Ectodermal cell (in vitro differentiated cells): ENCODE data around the gene SSTR3. TPM values are rescaled to one million over a fixed set of nuclear protein-coding genes. Genes with fewer than 3 reads are reported as not detected.

Source experiments
- H3K27ac ChIP-seq: 2 replicates; pipeline ENCODE4 v1.7.0; 2013; ENCODE audit warnings: mild to moderate bottlenecking, low read depth, low read length; ENCODE audit not compliant: insufficient read depth, poor library complexity, severe bottlenecking
- H3K27me3 ChIP-seq: 2 replicates; pipeline ENCODE4 v1.7.0; 2013; ENCODE audit warnings: mild to moderate bottlenecking, low read length; ENCODE audit not compliant: insufficient read depth, control insufficient read depth, poor library complexity, severe bottlenecking
- H3K36me3 ChIP-seq: one replicate; pipeline ENCODE4 v1.7.0; 2013; ENCODE audit warnings: low read length; ENCODE audit not compliant: control insufficient read depth, insufficient read depth
- H3K4me1 ChIP-seq: one replicate; pipeline ENCODE4 v1.7.0; 2013; ENCODE audit warnings: low read length; ENCODE audit not compliant: control insufficient read depth, insufficient read depth
- H3K4me3 ChIP-seq: 2 replicates; pipeline ENCODE4 v1.7.0; 2013; ENCODE audit warnings: low read depth, low read length, control low read depth; ENCODE audit not compliant: insufficient read depth
- H3K9me3 ChIP-seq: 2 replicates; pipeline ENCODE4 v1.7.0; 2013; ENCODE audit warnings: mild to moderate bottlenecking, low read length, moderate library complexity; ENCODE audit not compliant: control insufficient read depth
- WGBS, 2 experiments: methylation state at CpG; one replicate each; pipeline ENCODE4 v1.1.7; 2013; ENCODE audit warnings: missing lambda C conversion rate in 2 of 2; 5-methylcytosine and 5-hydroxymethylcytosine counted together
- polyA plus RNA-seq, 4 experiments: library from polyadenylated mRNA; stranded (reverse); fragments of 50-300 nt; gene quantifications; one replicate each; pipeline ENCODE4 v1.2.3, GENCODE V29; 2013

The SSTR3 gene
- polyA plus RNA-seq (2013, experiment 1 of 4), result 0.74 TPM
- polyA plus RNA-seq (2013, experiment 2 of 4), result 0.73 TPM
- 0.43 TPM for polyA plus RNA-seq (2013, experiment 3 of 4)
- 0.53 TPM for polyA plus RNA-seq (2013, experiment 4 of 4)

GRCh38 chr22:37212174-37212906 is at the start of gene SSTR3:
SSTR3 (minus strand) TSS chr22:37212477; CDS start chr22:37207803, 4,674 bp downstream.
- 16 to 19% methylated on average over 23 of the region's 23 CpGs for WGBS, 2 experiments
- Histone ChIP-seq H3K4me3 (no peak within 1 kb of the TSS), H3K36me3 (no peaks in the 10 kb centered on the region), H3K27me3 (no peaks in the 10 kb centered on the region), H3K4me1 (peaks cover 18% of the 10 kb centered on the region), H3K27ac (no peak within 1 kb of the TSS), H3K9me3 (no peaks in the 10 kb centered on the region)

DNA sequence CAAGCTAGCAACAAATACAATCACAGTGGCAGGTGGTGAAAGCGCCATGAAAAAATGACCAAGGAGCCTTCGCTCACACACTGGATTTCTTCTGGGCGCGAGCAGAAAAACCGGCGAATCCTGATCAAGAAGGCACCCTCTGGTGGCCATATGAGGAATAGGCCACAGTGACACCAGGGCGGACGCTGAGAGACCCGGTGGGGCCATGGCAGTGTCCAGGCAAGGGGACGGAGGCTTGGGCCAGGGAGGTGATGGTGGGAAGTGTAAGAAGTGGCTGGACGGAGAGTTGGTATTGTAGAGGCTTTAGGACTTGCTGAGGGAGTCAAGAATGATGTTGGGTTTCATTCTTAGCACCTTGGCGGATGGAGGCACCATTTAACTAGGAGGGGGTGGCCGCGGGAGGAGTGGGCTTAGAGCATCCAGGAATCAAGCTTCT is 48.6 kb upstream of the SSTR3 start:
- Histone ChIP-seq H3K9me3 (peaks cover 3% of the 10 kb centered on the region), H3K4me1 (peaks cover 3% of the 10 kb centered on the region), H3K36me3 (no peaks in the 10 kb centered on the region), H3K27me3 (peaks cover 21% of the 10 kb centered on the region), H3K4me3 (no peak overlapping the region), H3K27ac (no peak overlapping the region)
- WGBS, 2 experiments, result 32 to 34% methylated on average over 14 of the region's 14 CpGs

DNA sequence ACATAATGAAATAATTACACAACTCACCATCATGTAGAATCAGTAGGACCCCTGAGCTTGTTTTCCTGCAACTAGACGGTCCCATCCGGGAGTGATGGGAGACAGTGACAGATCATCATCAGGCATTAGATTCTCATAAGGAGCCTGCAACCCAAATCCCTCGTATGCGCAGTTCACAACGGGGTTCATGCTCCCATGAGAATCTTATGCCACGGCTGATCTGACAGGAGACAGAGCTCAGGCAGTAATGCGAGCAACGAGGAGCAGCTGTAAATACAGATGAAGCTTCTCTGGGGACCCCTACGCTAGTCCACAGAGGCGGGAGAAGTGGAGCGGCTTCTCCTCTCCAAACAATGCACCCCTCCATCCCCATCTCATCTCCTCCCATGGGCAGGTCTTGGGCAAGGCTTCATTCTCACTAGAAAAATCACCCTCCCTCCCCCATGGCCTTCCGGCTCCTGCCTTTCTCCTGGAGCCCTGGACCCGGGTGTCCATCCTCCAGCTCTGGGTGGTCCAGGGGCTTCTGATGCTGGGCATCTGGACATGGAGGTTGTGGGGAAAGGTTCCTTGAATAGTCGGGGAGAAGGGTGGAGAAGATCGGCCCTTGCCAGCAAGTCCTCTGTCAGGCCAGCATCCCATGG is 48.0 kb upstream of the SSTR3 start:
- Histone ChIP-seq H3K27me3 (peaks cover 21% of the 10 kb centered on the region), H3K27ac (no peak overlapping the region), H3K36me3 (no peaks in the 10 kb centered on the region), H3K4me3 (no peak overlapping the region), H3K4me1 (peaks cover 3% of the 10 kb centered on the region), H3K9me3 (peaks cover 3% of the 10 kb centered on the region)
- WGBS, 2 experiments, result 85% methylated on average over 15 of the region's 15 CpGs

- H3K9me3 ChIP-seq, result peaks cover 3% of the 10 kb centered on the region
- H3K4me3 ChIP-seq, result no peak overlapping the region
Observed at GRCh38 chr22:37259540-37260029, 47.3 kb upstream of the SSTR3 start.

DNA sequence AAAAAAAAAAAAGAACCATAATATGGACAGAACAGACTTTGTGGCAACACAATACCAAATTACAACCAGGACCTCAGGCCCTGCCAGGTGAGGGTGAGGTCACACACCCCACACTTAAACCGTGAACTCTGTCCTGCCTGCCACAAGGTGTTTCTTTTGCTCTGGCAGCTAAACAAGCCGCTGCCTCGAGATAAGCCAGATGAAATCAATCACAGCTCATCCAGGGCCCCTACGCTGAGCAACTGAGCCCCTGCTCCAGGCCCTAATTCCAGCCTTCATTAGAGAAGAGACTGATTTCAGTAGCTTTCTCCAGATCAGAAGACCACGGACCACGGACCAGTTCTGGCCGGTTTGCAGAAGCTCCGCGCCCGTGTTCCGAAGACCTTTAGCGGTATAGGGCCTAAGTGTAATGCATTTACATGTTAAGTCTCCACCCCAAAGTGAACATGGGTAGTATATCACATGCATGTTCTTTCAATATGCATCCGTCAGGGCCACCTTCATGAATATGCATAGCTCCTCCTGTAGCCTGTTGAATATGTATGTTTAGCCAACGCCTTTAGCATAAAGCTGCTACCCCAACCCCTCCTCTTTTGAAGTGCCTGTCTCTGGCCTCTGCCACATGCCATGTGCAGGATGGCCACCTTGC is 46.6 kb upstream of the SSTR3 start:
- 88 to 89% methylated on average over 14 of the region's 14 CpGs for WGBS, 2 experiments
- peaks cover 21% of the 10 kb centered on the region for H3K27me3 ChIP-seq
- H3K9me3 ChIP-seq, result no peaks in the 10 kb centered on the region
- H3K36me3 ChIP-seq, result no peaks in the 10 kb centered on the region
- H3K4me1 ChIP-seq, result peaks cover 3% of the 10 kb centered on the region
- H3K27ac ChIP-seq, result no peak overlapping the region
- H3K4me3 ChIP-seq, result no peak overlapping the region

More at GRCh38 chr22:37259540-37260029, 47.3 kb upstream of the SSTR3 start:
- Histone ChIP-seq H3K27ac (no peak overlapping the region), H3K4me1 (peaks cover 3% of the 10 kb centered on the region), H3K36me3 (no peaks in the 10 kb centered on the region), H3K27me3 (peaks cover 21% of the 10 kb centered on the region)
- 16 to 18% methylated on average over 23 of the region's 23 CpGs for WGBS, 2 experiments

DNA sequence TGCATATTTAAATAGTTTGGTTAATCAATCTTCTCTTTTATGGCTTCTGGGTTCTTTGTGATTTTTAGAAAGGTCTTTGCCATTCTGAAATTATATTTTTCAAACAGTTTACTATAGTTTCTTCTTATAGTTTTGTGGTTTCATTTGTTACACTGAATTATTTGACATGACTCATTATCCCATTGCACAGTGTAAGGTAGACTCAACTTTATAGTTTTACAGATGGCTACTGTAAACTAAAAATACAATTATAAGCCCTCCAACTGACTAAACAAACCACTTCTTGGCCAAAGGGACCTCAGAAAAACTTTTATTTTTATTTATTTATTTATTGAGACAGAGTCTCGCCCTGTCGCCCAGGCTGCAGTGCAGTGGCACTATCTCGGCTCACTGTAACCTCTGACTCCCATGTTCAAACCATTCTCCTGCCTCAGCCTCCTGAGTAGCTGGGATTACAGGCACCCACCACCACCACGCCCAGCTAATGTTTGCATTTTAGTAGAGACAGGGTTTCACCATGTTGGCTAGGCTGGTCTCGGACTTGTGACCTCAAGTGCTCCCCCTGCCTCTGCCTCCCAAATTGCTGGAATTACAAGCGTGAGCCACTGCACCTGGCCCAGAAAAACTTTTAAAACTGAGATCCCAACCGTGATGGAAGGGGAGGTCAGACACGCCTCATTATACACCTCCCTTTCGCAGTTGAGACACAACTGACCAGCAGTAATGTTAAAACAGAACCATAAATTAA is 45.9 kb upstream of the SSTR3 start:
- H3K27me3 ChIP-seq, result peaks cover 21% of the 10 kb centered on the region

DNA sequence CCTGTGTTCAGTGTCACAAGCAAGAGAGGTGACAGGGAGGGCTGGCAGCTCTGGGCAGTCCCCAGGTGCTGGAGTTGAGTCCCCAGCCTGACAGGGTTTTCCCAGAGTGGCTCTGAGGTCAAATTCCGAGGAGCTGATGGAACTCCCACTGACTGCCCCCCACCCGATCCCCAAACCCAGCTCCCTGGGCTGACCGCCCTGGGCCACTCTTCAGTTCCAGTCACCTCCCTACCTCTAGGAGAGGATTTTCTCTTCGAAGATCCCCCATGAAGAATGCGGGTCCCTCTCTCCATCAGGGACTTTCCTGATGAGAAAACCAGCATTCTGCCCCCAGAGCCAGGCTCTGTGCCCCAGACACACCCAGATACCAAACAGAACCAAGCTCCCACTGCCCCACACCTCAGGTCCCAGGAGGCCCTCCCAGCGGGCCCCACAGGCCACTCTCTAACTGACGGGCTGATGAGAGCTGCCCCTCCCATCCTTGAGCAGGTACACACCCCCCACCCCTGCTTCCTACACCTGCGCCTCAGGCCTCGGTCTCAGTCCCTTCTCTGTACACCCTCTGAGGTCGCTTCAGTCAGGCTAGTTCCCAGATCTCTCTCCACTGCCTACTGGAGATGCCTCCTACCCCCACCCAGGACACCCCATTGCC is 43.9 kb upstream of the SSTR3 start:
- H3K4me3 ChIP-seq, result no peak overlapping the region
- H3K27me3 ChIP-seq, result peaks cover 21% of the 10 kb centered on the region
- WGBS, 2 experiments, result 76 to 81% methylated on average over 10 of the region's 10 CpGs
- no peaks in the 10 kb centered on the region for H3K9me3 ChIP-seq
- no peaks in the 10 kb centered on the region for H3K36me3 ChIP-seq
- H3K4me1 ChIP-seq, result peaks cover 3% of the 10 kb centered on the region
- H3K27ac ChIP-seq, result no peak overlapping the region

More for the DNA sequence above, 45.9 kb upstream of the SSTR3 start:
- WGBS, 2 experiments, result 79 to 83% methylated on average over 9 of the region's 9 CpGs
- Histone ChIP-seq H3K36me3 (no peaks in the 10 kb centered on the region), H3K9me3 (no peaks in the 10 kb centered on the region), H3K4me3 (no peak overlapping the region), H3K4me1 (peaks cover 3% of the 10 kb centered on the region), H3K27ac (no peak overlapping the region)

GRCh38 chr22:37255558-37256006 is 43.3 kb upstream of the SSTR3 start:
- no peak overlapping the region for H3K4me3 ChIP-seq
- H3K27me3 ChIP-seq, result peaks cover 19% of the 10 kb centered on the region
- H3K9me3 ChIP-seq, result no peaks in the 10 kb centered on the region
- H3K27ac ChIP-seq, result no peak overlapping the region
- peaks cover 3% of the 10 kb centered on the region for H3K4me1 ChIP-seq
- no peaks in the 10 kb centered on the region for H3K36me3 ChIP-seq

DNA sequence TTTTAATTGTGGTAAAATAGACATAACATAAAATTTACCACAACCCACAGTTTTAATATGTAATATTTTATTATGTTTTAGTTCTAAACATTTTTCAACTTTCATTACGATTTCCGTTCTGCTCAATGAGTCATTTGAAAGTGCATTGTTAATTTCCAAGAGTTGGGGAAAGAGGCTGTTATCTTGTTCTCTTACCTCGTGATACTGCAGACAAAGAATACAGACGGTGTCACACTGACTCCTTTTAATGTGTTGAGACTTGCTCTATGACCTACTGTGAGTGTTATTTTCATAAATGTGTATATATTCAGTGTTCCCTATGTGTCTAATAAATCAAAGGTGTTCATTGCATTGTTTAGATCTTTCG is 42.6 kb upstream of the SSTR3 start:
- H3K36me3 ChIP-seq, result no peaks in the 10 kb centered on the region
- no peaks in the 10 kb centered on the region for H3K9me3 ChIP-seq
- 83 to 94% methylated on average over 4 of the region's 5 CpGs for WGBS, 2 experiments
- no peak overlapping the region for H3K27ac ChIP-seq
- peaks cover 11% of the 10 kb centered on the region for H3K27me3 ChIP-seq
- peaks cover 3% of the 10 kb centered on the region for H3K4me1 ChIP-seq
- H3K4me3 ChIP-seq, result no peak overlapping the region
